ENCODE measurements around the gene THOC6. TPM values are rescaled to one million over a fixed set of nuclear protein-coding genes. Genes with fewer than 3 reads are reported as not detected.

THOC6 gene
- total RNA-seq, 1 experiment from 2014 or later, result 68.2 TPM

DNA sequence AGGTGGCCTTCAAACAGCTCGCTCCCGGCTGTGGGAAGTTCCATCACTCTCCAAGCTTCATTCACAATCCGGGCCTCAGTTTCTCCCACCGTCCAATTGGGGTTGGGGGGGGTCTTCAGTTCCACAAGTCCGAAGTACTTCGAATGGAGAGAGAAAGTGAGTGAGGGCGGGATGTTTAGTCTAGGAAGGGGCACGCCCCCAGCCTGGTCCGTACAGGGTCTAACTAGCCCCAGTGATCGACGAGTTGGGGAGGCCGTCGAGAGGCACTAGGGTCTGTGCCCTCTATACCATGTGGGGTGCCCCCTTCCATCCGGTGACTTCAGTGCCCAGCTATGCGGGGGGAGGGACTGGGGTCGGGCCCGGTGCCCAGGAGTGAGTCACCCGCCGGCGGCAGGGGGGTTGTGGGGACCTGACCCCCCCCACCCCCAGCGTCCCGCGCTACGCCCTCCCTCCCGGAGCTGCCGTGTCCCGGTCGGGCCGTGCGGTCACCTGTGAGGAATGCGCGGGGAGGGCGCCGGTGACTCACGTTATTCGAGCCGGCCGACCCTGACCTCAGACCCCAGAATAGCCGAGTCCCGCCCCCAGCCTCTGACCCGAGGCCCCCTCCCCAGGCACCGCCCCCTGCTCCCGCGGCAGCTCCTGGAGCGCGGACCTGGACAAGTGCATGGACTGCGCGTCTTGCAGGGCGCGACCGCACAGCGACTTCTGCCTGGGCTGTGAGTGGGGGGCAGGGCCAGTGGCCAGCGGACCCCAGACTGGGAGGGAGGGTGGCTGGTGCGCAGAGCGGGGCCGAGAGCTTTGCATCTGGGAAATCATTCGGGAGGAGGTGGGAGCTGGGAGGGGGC, 3.0 kb upstream of the THOC6 start:
- no CpG with 5 or more reads among the region's 57 CpGs for WGBS (ENCODE audit: extremely low coverage, insufficient read length, low lambda C conversion rate)
- no peaks in the 10 kb centered on the region for H4K20me1 ChIP-seq (ENCODE audit: control insufficient read depth, insufficient read depth, insufficient read length)
- H2BK12ac ChIP-seq (ENCODE audit: insufficient read length, low read depth, low read length), result no peak overlapping the region
- H3K4me1 ChIP-seq (ENCODE audit: insufficient read depth, low read length), result peaks cover 2% of the 10 kb centered on the region; the same call in 1 of the 2 replicates
- H3K4me1 Mint-ChIP-seq, result peaks cover 29 to 58% of the 10 kb centered on the region in 2 experiments
- H3K4me3 Mint-ChIP-seq, result peak overlapping the region; percentile 93 to 96
- no peaks in the 10 kb centered on the region; a peak in 2 of 5 replicates for H3K9me3 Mint-ChIP-seq
- H3K79me1 ChIP-seq (ENCODE audit: insufficient read depth, low read depth, low read length, poor library complexity, severe bottlenecking), result no peaks in the 10 kb centered on the region
- H3T11ph ChIP-seq (ENCODE audit: low read length), result no peak overlapping the region
- H3K18ac ChIP-seq (ENCODE audit: insufficient read length, low read depth, low read length), result peak overlapping the region; percentile 89
- no peak overlapping the region for H2BK5ac ChIP-seq (ENCODE audit: insufficient read length, low read length)
- H3K27ac ChIP-seq (ENCODE audit: insufficient read length, low read depth, low read length), result peak overlapping the region; percentile 64
- H3K4ac ChIP-seq (ENCODE audit: low read depth, low read length), result no peak overlapping the region; the same call in 1 of the 2 replicates
- no peak overlapping the region for H3K23ac ChIP-seq (ENCODE audit: insufficient read length, low read depth, low read length)
- H3K23me2 ChIP-seq (ENCODE audit: insufficient read length, low read depth, low read length, poor library complexity, severe bottlenecking), result peaks cover 33% of the 10 kb centered on the region
- H3K4me2 ChIP-seq (ENCODE audit: insufficient read depth, insufficient read length, low read length), result peak overlapping the region; percentile 51
- no peaks in the 10 kb centered on the region for H3K9me3 ChIP-seq (ENCODE audit: control insufficient read depth, low read depth, low read length)
- no peak overlapping the region for H2BK20ac ChIP-seq (ENCODE audit: low read depth, low read length, poor library complexity, severe bottlenecking)
- no peak overlapping the region for H4K5ac ChIP-seq (ENCODE audit: insufficient read length, low read depth, low read length)
- no peak overlapping the region for H2AFZ ChIP-seq (ENCODE audit: low read length)
- peak overlapping the region; percentile 98 to 100 (median 99) for H3K27ac Mint-ChIP-seq
- no peak overlapping the region for H2AK5ac ChIP-seq (ENCODE audit: insufficient read length, low read length)
- H3K79me2 ChIP-seq (ENCODE audit: insufficient read depth, low read length), result peaks cover 9% of the 10 kb centered on the region; the same call in 1 of the 2 replicates
- no peak overlapping the region for H3K56ac ChIP-seq (ENCODE audit: insufficient read length, low read depth, low read length)
- H3K27me3 Mint-ChIP-seq (ENCODE audit: low read depth), result peaks cover 7% of the 10 kb centered on the region; the same call in 1 of the 2 replicates
- no peak overlapping the region for H4K8ac ChIP-seq (replicated peaks; ENCODE audit: insufficient read length, low read depth, low read length)
- peak overlapping the region; percentile 76 for H3K9ac ChIP-seq (ENCODE audit: extremely low read depth, insufficient read length, low read length)
- no peaks in the 10 kb centered on the region for H3K27me3 ChIP-seq (ENCODE audit: insufficient read depth, low read length)
- no peak overlapping the region for H2BK120ac ChIP-seq (ENCODE audit: low read depth, low read length, poor library complexity, severe bottlenecking)
- H4K91ac ChIP-seq (ENCODE audit: insufficient read length, low read depth, low read length), result no peak overlapping the region
- peaks cover 13 to 37% (median 25%) of the 10 kb centered on the region in 3 experiments for H3K36me3 Mint-ChIP-seq (ENCODE audit: insufficient read depth in 1 of 3, low read depth in 3 of 3)
- TF ChIP-seq, protein P1, sequence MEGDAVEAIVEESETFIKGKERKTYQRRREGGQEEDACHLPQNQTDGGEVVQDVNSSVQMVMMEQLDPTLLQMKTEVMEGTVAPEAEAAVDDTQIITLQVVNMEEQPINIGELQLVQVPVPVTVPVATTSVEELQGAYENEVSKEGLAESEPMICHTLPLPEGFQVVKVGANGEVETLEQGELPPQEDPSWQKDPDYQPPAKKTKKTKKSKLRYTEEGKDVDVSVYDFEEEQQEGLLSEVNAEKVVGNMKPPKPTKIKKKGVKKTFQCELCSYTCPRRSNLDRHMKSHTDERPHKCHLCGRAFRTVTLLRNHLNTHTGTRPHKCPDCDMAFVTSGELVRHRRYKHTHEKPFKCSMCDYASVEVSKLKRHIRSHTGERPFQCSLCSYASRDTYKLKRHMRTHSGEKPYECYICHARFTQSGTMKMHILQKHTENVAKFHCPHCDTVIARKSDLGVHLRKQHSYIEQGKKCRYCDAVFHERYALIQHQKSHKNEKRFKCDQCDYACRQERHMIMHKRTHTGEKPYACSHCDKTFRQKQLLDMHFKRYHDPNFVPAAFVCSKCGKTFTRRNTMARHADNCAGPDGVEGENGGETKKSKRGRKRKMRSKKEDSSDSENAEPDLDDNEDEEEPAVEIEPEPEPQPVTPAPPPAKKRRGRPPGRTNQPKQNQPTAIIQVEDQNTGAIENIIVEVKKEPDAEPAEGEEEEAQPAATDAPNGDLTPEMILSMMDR (conservative IDR thresholded peaks at IDR 0.05), result 0 out of 3 replicates have a peak, but pooled peaks have one; percentile 5
- DNase-seq, result peak; percentile 96
- H2BK15ac ChIP-seq (ENCODE audit: low read depth, low read length), result no peak overlapping the region
- peak overlapping the region; percentile 87 for H3K14ac ChIP-seq (ENCODE audit: insufficient read depth, low read length)

Data from H9 (cell line).